8988T (cell line): ENCODE measurements around the gene TFDP1.
"Not testable (repeated sequence)": the region's sequence is repeated elsewhere in the genome, so short reads cannot be mapped to it uniquely, and the experiment has no call there.

Experiments used
- DNase-seq: peaks from one replicate; pipeline ENCODE4 v3.0.0; 2011

Gene TFDP1

DNA sequence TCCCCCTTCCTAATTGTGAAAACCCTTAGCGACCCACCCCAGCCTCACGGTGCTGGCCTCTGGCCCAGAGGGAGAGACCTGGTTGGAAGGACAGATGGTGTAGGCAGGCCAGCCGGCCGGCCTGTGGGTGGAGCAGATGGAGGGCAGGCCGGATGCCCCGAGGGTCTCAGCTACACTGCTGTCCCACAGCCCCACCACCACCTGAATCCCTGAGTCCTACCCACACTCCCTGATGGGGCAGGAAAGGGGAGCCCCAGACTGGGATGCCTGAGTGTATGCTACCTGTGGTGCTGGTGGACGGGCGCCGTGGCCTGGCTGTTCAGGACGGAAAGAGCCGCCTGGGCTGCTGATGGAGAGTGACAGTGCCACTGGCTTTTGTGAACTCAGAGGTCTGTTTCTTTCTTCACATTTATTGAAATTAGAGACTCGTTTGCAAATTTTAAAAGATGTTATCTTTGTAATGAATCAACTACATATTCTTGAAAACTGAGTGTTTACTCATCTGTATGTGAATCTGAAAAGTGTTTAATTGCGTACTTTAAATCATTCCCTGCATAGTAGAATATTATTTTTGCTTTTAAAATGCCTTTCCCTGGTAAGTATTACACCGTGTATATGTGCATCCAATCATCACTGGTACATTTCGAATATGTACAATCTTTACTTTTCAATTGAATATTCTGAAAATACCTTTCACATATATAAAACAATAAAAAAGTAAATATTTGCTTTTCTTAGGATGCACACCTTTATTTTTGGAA is 35.7 kb downstream of the TFDP1 start:
- DNase-seq = no peak

DNA sequence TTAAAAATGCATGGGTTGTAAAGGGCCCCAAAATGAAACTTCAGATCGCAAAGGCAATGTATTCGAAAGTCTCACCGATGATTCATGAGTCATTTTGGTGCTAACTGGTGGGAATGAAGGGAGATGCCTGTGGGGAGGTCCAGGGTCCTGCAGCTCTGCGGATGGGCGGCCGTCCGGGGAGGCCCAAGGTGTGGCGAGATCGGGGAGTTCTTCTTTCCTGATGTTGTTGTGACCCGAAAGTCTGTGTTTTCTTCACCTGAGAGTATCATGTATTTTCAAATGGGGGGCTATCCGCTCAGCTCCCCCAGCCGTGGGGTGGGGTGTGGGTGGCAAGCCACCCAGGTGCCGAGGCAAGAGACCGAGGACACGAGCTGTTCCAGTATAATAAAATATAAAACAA is 36.5 kb downstream of the TFDP1 start:
- DNase-seq = no peak

DNA sequence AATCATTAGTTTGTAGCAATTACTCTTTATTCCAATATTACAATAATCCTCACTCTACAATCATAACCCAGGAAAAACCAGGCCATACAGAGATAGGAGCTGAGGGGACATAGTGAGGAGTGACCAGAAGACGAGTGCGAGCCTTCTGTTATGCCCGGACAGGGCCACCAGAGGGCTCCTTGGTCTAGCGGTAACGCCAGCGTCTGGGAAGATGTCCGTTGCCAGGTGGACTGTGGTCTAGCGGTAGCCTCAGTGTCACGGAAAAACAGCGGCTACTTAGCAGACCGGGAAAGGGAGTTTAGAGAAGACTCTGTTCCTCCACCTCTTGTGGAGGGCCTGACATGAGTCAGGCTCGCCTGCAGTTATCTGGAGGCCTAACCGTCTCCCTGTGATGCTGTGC is 36.9 kb downstream of the TFDP1 start:
- not testable (repeated sequence) for DNase-seq

DNA sequence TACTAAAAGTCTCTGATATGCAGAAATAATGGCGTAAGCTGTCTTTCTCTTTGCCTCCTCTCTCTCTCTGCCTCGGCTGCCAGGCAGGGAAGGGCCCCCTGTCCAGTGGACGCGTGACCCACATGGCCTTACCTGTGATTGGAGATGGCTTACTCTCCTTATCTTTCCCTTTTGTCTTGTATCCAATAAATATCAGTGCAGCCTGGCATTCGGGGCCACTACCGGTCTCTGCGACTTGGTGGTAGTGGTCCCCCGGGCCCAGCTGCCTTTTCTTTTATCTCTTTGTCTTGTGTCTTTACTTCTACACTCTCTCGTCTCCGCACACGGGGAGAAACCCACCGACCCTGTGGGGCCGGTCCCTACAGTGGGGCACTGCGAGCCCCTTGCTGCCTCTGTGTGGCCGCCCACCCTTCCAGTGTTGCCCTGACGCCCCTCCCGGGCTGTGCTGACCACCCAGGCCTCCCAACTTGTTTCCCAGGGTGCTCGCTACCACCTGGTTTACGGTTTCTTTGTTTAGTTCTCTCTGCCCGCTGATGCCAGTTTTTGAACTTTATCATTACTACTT is 37.5 kb downstream of the TFDP1 start:
- not testable (repeated sequence) for DNase-seq

DNA sequence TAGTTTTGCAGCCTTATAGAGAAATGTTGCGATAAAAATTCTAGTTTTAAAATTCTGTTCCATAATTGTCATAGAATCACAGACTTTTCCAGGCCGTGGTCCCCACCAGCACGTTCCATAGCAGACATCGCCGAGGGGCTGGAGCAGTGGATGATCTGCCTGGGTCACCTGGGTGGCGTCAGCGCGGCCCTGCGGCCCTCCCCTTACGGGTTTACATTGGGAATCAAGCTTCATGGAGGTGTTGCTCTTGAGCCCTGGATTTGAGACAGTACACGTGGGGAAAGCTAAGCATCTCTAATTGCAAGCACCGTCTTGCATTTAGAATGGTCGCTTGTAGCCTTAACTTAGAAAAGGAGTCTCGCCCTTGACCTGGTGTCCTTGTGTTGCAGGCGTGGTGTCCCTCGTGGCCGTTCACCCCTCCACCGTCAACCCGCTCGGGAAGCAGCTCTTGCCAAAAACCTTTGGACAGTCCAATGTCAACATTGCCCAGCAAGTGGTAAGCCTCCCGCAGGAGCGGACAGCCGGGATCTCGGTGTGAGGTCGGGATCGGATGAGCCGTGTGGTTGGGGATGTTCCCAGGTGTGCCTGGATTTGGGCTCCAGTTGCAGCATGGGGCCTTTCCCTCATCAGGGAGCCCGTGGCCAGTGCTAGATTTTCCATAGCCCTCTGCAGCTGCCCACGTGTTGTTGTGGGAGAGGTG is 38.4 kb downstream of the TFDP1 start:
- no peak for DNase-seq

DNA sequence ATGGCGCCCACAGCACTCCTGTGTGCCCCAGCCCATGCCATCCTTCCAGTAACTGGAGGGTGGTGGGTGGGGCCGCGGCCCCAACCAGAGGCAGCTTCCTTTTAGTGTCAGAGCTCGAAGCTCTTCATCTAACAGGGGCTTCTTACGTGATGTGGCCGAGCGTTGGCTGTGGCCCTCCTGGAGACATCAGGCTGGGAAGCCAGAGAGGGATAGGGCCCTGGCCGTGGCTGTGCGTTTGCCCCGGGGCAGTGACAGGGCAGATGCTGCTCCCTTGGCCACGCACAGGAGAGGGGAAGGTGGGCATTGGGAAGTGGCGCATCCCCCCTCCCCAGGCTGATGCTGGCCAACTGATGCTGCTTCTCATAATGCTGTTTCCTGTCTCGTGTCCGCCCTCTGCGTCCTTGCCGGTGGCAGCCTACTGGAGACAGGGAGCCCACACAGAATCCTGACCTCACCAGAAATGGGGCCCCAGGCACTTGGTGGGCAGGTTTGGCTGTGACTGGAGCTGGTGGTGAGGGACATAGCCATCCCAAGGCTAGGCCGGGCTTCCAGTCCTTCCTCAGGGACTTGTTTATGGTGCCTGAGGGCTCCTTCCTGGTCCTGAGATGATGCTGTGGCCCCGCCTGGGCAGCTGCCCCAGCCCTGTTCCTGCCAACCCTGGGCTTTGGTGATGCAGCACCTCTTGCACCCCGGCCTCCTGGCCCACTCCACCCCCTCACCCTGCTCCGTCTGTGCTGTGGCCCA is 39.1 kb downstream of the TFDP1 start:
- no peak for DNase-seq

DNA sequence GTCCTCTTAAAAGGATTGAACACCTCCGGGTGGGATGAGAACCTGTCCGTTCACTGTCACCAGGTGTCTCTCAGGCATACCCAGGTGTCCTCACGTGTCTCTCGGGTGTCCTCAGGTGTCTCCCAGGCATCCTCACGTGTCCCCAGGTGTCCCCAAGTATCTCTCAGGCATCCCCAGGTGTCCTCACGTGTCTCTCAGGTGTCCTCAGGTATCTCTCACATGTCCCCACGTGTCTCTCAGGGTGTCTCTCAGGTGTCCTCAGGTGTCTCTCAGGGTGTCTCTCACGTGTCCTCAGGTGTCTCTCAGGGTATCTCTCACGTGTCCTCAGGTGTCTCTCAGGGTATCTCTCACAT is 39.7 kb downstream of the TFDP1 start:
- no peak for DNase-seq

DNA sequence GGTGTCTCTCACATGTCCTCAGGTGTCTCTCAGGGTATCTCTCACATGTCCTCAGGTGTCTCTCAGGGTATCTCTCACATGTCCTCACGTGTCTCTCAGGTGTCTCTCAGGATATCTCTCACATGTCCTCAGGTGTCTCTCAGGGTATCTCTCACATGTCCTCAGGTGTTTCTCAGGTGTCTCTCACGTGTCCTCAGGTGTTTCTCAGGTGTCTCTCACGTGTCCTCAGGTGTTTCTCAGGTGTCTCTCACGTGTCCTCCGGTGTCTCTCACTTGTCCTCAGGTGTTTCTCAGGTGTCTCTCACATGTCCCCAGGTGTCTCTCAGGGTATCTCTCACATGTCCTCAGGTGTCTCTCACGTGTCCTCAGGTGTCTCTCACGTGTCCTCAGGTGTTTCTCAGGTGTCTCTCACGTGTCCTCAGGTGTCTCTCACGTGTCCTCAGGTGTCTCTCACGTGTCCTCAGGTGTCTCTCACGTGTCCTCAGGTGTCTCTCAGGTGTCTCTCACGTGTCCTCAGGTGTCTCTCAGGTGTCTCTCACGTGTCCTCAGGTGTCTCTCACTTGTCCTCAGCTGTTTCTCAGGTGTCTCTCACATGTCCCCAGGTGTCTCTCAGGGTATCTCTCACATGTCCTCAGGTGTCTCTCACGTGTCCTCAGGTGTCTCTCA is 40.2 kb downstream of the TFDP1 start:
- not testable (repeated sequence) for DNase-seq

DNA sequence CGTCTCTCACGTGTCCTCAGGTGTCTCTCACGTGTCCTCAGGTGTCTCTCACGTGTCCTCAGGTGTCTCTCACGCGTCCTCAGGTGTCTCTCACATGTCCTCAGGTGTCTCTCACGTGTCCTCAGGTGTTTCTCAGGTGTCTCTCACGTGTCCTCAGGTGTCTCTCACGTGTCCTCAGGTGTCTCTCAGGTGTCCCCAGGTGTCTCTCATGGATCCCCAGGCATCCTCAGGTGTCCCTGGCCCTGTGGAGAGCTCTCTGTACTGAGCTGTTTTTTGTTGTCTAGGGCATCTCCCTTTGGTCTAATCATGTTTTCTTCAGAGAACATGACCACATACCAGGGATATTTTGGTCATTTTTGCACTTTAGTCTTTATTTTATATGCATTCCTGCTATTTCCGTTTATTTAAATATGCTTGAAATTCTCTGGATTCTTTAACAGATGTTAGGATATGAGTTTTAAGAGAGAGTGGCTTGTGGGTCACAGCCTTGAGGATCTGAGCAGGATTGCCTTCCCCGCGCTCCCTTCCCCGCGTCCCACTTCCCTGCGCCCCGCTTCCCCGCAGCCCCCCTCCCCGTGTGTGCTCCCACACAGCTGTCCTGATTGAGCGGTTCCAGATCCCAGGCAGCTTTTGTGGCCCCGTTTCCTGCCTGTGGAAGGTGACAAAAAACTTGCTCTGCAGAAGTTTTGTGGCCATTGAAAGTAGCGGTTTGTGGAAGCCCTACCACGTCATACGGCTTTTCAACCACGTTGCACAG is 41.6 kb downstream of the TFDP1 start:
- no peak for DNase-seq

DNA sequence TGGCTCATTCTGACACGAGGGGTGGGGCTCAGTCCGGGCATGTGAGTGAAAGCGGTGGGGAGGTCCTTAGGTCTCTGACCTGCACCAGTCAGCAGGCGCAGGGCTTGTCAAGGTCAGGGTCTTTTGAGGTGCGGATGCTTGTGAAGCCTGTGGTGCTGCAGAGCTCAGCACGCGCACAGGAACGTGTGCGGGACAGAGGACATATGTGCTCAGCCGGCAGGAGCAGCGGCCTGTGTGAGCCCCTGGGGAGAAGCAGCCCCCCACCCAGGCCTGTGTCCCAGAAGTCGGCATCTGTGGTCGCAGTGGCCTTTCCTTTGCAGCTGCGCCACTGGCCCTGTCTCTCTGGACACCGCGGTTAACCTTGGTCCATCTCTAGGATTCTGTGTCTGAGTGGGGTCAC is 42.6 kb downstream of the TFDP1 start:
- DNase-seq = no peak

DNA sequence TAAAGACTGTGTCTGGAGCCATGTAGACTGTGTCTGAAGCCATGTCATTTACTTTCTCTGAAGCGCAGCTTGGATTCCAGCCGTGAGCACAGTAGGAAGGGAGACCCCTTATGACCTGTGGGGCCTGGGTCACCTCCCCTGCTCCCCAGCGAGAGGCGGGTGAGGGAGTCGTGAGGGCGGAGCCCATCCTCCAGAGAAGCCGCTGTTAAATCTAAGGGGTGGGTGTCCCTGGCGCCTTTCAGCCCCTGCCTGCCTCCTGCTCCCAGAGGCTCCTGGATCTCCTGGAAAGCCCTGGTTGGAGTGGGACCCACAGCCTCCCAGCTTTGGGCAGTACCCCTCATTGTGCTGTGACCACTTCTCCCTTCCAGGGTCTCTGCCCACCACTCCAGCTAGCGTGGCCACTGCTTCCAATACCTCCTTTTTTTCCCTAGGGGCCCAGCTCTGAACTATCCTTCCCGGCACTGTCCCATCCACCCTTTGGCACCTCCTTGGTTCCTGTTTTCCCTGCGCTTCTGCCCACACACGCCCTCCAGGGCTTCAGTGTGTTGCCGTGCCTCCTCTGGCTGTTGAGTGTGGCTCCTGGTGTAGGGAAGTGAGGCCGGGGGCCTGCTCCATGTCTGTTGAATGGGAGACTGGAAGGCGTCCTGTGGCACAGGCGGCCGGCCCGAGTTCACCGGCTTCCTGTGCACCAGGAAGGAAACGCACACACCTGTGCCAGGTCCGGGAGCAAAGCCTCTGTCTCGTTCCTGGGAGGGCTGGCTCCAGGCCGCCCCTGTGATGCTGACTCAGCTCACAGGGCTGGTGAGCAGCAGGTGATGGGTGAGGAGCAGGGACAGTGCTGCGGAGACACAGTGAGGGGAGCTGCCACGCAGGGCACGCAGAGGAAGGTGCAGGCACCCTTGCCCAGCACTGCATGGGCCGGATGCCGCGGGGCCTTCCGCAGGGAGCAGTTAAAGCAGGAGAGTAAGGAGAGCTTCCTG is 44.0 kb downstream of the TFDP1 start:
- DNase-seq = no peak

DNA sequence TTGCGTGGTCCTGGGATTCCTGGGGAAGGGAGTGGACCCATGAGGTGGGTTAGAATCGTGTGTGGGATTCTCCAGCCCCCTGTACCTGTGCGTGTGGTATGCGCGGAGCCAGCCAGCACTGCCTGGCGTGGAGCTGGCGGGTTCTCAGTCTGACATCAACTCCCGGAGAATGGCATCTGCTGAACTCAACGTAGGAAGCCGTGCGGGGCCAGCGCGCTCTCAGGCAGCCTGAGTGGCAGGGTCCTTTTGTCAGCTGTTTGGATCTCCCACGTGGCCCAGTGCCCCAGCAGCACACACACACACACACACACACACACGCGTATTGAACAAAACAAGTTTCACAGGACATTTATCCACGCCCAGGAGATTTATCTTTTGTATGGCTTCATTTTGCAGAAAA is 45.3 kb downstream of the TFDP1 start:
- no peak for DNase-seq

DNA sequence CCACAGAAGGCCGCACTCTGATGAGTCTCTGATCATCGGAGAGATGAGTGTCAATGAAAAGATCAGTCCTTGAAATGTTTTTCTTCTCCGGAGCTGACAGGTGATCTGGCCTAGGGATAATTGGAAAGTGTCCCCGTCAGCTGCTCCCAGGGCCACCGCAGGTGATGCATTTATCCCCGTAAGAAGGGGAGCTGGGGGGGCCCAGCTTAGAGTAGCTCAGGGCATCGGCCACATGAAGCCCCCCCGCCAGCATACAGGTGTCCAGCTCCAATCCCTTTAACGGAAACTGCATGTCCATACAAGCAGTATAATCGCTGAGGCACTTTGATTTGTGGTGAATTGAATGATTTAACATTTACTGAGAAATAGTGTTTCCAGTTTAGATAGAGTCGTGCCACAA is 45.7 kb downstream of the TFDP1 start:
- DNase-seq = no peak

DNA sequence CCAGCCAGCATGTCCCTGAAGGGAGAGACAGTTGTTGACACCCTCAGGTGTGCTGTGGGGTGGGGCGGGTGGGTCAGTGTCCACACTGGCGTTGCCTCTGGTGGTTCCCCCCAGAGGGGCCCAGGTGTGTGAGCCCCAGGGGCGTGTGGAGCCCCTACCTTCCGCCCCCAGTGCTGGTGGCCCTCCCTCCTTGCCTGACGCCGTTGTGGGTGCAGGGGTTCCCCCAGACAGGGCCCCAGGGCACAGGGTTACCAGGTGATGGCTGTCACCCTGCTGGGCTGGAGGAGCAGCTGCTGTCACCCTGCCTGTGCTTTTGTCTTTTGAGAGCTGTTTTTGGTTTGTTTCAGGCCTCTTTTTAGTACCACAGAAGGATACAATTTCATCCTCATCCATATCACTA is 46.3 kb downstream of the TFDP1 start:
- no peak for DNase-seq

DNA sequence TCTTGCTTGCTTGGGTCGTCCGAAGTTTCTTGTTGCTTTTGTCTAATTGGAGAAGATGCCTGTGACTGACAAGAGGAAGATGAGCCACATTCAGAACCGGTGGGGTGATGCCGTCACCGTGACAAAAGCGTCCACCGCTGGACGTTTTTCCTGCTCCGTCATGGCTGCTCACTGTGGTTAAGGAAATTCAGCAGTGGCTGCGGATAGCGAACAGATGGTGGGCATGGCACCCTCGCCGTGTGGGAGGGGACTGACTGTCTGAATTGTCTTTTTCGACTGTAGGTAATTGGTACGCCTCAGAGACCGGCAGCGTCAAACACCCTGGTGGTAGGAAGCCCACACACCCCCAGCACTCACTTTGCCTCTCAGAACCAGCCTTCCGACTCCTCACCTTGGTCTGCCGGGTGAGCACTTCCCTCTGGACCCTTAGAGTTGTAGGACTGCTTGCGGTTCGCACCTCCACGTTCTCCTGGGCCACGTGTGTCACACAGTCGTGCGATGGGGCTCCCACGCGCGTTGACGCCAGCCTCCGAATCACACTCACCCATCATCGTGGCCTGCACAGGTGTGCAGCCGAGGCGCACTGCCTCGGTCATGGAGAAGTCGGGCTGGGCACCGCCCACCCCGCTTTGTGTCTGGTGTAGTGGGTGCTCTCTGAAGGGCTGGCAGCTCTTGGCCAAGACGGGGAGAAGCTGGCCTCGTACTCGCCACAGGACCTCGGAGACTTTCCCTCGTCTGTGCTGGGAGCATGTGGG is 47.0 kb downstream of the TFDP1 start:
- no peak for DNase-seq

DNA sequence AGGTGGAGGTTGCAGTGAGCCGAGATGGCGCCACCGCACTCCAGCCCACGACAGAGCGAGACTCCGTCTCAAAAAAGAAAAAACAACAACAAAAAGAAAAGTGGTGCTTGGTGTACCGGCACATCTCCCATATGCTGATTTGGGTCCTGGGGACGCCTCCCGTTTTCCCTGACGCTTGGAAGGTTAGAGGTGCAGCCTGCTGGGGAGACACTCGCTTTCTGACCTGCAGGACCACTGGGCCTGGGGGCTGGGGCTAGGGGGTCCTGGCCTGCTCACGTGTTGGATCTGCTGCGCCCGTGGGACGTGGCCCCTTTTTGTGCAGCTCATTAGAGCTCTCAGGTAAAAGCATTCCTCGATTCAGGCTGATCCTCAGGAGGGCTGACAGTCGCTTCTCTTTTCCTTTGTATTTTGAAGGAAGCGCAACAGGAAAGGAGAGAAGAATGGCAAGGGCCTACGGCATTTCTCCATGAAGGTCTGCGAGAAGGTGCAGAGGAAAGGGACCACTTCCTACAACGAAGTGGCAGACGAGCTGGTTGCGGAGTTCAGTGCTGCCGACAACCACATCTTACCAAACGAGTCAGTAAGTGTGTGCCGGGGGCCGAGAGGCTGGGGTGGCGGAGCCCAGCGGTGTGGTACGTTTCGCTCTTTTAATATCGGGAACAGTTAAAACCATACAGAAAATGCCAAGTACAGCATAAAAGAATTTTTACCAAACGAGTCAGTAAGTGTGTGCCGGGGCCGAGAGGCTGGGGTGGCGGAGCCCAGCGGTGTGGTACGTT is 48.3 kb downstream of the TFDP1 start:
- no peak for DNase-seq

DNA sequence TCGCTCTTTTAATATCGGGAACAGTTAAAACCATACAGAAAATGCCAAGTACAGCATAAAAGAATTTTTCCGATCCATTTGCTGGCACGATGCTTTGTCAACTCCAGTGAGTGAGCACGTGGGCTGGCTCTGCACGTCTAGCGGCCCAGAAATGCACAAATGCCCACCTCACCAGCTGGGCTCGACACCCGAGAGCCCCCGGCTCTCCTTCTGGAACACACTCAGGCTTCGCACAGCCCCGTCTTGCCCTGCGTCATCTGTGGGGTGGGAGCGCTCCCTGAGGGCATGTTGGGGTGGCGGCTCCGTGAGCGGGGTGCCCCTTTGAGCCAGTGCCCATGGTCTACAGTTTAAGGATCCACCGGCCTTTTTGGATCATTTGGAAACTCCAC is 48.9 kb downstream of the TFDP1 start:
- no peak for DNase-seq

DNA sequence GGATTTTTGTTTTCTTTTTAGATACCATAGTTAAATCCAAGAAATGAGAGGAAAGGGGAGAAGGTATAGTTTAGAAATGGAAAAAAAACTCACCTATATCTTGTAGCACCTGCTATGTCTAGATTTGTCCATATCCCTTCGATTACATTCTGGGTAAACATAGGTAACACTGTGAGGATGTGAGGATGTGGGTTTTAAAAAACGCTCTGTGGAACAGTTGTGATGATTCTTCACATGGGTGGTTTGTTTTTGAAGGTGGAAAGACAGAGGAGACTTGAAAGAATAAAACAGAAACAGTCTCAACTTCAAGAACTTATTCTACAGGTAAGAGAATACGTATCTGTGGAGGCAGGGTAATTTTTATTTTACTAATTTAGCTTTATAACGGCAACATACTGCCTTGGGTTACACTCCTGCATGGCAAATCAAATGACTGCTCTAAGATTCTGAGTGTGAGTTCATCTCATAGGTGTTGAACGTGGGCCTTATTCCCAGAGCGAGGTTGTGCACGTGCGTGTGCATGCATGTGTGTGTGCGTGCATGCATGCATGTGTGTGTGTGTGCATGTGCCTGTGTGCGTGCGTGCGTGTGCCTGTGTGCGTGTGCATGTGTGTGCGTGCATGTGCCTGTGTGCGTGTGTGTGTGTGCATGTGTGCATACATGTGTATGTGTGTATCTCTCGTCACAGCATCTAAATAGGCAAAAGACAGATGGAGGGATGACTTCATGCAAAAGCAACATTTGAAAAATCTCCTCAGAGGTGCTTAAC is 49.9 kb downstream of the TFDP1 start:
- no peak for DNase-seq

DNA sequence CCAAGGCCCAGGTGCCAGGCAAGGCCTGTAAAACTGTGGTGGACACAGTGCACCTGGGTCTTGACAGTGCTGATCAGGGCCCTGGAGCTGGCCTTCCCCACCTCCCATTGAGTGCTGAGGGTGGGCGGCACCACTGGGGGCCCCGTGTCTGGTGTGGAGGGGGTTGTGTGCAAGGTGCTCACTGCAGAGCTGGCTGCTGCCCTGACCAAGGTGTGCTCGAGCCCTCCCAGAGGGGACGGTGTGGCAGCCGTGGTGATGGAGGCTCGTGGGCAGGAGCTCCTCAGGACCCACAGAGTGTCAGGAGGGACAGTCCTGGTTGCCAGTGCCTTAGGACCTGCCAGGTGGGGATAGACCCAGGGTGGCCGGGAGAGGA is 50.5 kb downstream of the TFDP1 start:
- no peak for DNase-seq
